GM12891 (cell line): ENCODE data around the gene RMI2.

Experiments
- DNase-seq: peaks from one replicate; pipeline ENCODE4 v3.0.0; 2011; ENCODE audit warnings: low spot score; ENCODE audit not compliant: insufficient read length
- FAIRE-seq: peaks from 2 replicates; lab custom pipeline; 2011; peaks lifted over from hg19 to GRCh38; lab: Jason Lieb, UNC
- PAX5 ChIP-seq: IDR thresholded peaks from 2 replicates; pipeline ENCODE4 v1.6.1; 2011; ENCODE audit warnings: low read length, moderate library complexity, mild to moderate bottlenecking; ENCODE audit not compliant: insufficient read depth, severe bottlenecking
- POLR2A ChIP-seq: IDR thresholded peaks from 2 replicates; pipeline ENCODE4 v1.6.1; 2011; ENCODE audit warnings: low read depth, low read length, control low read depth
- POLR2AphosphoS5 ChIP-seq: IDR thresholded peaks from 2 replicates; pipeline ENCODE4 v1.6.1; 2011; ENCODE audit warnings: low read depth, low read length, control low read depth
- POU2F2 ChIP-seq: IDR thresholded peaks from 2 replicates; pipeline ENCODE4 v1.6.1; 2011; ENCODE audit warnings: low read depth, mild to moderate bottlenecking, control low read depth, low read length, moderate library complexity
- SPI1 ChIP-seq: IDR thresholded peaks from 2 replicates; pipeline ENCODE4 v1.6.1; 2011; ENCODE audit warnings: low read depth, low read length, control low read depth
- TAF1 ChIP-seq: IDR thresholded peaks from 2 replicates; pipeline ENCODE4 v1.6.1; 2011; ENCODE audit warnings: low read depth, low read length, control low read depth

The RMI2 gene

GRCh38 chr16:11393861-11394592 lies 48.8 kb downstream of the RMI2 start:
- no peak for DNase-seq
- FAIRE-seq: no peak
- no peak for TF ChIP-seq POLR2AphosphoS5
- TF ChIP-seq POU2F2: no peak
- no peak for TF ChIP-seq POLR2A
- no peak for TF ChIP-seq PAX5
- no peak for TF ChIP-seq TAF1
- TF ChIP-seq SPI1: no peak

- no peak for TF ChIP-seq PAX5
- no peak for TF ChIP-seq POLR2A
- no peak for TF ChIP-seq POU2F2
- no peak for TF ChIP-seq POLR2AphosphoS5
- TF ChIP-seq SPI1: no peak
- TF ChIP-seq TAF1: no peak
- FAIRE-seq (no peak), DNase-seq (no peak)
Measured at GRCh38 chr16:11394593-11394960, 49.3 kb downstream of the RMI2 start.

- peak; percentile 10 for DNase-seq
- no peak for TF ChIP-seq POU2F2
- TF ChIP-seq TAF1: no peak
- TF ChIP-seq PAX5: no peak
- TF ChIP-seq POLR2AphosphoS5: no peak
- no peak for TF ChIP-seq SPI1
- TF ChIP-seq POLR2A: no peak
- FAIRE-seq: no peak
Measured at GRCh38 chr16:11395008-11395948, 50.0 kb downstream of the RMI2 start.

GRCh38 chr16:11395949-11396240 lies 50.6 kb downstream of the RMI2 start:
- no peak for TF ChIP-seq TAF1
- TF ChIP-seq POLR2AphosphoS5: no peak
- no peak for TF ChIP-seq POU2F2
- no peak for TF ChIP-seq SPI1
- no peak for TF ChIP-seq PAX5
- no peak for TF ChIP-seq POLR2A
- FAIRE-seq (no peak), DNase-seq (no peak)

- FAIRE-seq (peak; percentile 85), DNase-seq (peak; percentile 90)
- TF ChIP-seq SPI1 (0 out of 2 replicates have a peak, but pooled peaks have one; percentile 2), PAX5 (no peak), POLR2A (no peak), POLR2AphosphoS5 (no peak), POU2F2 (no peak), TAF1 (no peak)
Measured at GRCh38 chr16:11396241-11397048, 51.2 kb downstream of the RMI2 start.

GRCh38 chr16:11398136-11398535 lies 52.9 kb downstream of the RMI2 start:
- peak; percentile 7 for DNase-seq
- no peak for FAIRE-seq
- TF ChIP-seq POLR2AphosphoS5: no peak
- no peak for TF ChIP-seq POU2F2
- TF ChIP-seq PAX5: no peak

- FAIRE-seq (no peak), DNase-seq (no peak)
- TF ChIP-seq POU2F2: no peak
- no peak for TF ChIP-seq POLR2AphosphoS5
- no peak for TF ChIP-seq SPI1
- no peak for TF ChIP-seq TAF1
- no peak for TF ChIP-seq PAX5
- no peak for TF ChIP-seq POLR2A
Measured at GRCh38 chr16:11398851-11399250, 53.6 kb downstream of the RMI2 start.

- DNase-seq (no peak), FAIRE-seq (no peak)
- no peak for TF ChIP-seq PAX5
- TF ChIP-seq TAF1: no peak
- no peak for TF ChIP-seq POLR2AphosphoS5
- no peak for TF ChIP-seq SPI1
Measured at GRCh38 chr16:11399261-11399831, 54.1 kb downstream of the RMI2 start.

- no peak for FAIRE-seq
- TF ChIP-seq SPI1 (no peak), POLR2A (no peak), PAX5 (no peak), POLR2AphosphoS5 (no peak), POU2F2 (no peak), TAF1 (no peak)
- no peak for DNase-seq
Measured at GRCh38 chr16:11400076-11400475, 54.8 kb downstream of the RMI2 start.
